Stimulated activated CD4-positive, alpha-beta T cell treated with anti-CD3 and anti-CD28 coated beads, Interleukin-4, amount 100 ng/mL, for 1 hour (primary cell): Measurements from ENCODE around the gene MRPS27.

ENCODE experiments used
- DNase-seq: peaks from one replicate; pipeline ENCODE4 v3.0.0-alpha.2; 2020

The MRPS27 gene

GRCh38 chr5:72255670-72256069 is 64.4 kb downstream of the MRPS27 start:
- DNase-seq, result no peak

- no peak for DNase-seq
Measured at GRCh38 chr5:72255237-72255636, 64.8 kb downstream of the MRPS27 start.

DNA sequence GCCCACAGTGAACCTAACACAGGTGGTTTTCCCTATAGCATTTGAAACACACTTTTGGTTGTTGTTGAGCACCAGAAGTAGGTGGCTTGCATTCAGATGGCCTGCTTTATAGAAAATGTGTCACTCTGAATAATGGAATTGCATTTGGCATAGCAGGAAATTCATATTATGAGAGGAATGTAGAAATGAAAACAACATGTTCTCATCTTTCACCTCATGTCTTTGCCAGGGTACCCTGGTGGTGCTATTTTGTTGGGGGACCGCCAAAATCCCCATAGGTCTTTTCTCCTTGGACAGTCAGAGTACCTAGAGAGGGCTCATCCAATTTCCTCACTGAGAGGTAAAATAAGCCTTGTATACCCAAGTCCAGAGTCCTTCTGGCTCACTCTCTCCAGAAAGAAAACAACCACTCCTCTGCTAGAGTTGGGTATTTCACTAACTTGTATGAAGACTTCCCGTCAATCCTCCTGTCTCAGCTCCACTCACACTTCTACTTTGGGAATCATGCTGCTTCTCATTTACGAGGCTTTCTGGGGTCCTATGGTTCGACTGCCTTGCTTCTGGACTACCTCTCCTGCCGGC is 67.4 kb downstream of the MRPS27 start:
- DNase-seq, result no peak

DNA sequence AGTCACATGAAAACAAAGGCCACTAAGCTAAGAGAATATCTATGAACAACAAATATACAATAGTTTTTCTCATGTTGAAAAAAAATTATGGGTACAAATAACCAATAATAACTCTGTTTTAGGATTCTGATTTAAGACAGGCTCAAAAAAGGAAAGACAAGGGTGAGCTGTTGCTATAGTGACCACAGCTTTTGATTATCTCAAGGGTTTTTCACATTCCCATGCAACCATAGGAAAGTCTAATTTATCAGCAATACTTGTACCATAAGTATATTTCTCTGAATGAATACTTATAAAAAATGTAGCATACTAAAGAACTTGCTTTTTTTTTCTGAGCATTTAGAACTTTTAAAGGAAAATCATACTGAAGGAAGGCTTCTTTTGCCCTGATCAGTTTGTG is 68.0 kb downstream of the MRPS27 start:
- DNase-seq, result no peak

DNA sequence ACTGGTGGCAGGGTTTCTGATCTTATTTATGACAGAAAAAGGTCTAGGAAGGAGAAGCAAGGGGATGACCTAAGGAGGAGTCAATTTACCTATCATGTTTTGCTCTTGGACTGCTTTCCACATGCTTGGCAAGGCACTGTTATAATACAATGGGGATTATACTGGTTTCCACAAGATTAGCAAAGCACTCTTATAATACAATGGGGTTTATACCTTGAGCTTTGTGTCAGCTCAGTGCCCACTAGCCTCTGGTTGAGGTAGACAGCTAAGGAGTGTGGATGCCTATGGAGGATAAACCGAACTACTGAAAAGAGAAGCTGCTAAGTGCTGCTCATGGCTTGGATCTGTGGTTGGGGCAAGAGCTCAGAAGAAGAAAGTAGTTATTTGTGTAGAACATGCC is 68.7 kb downstream of the MRPS27 start:
- DNase-seq, result no peak

- no peak for DNase-seq
Measured at GRCh38 chr5:72248410-72248981, 71.5 kb downstream of the MRPS27 start.

DNA sequence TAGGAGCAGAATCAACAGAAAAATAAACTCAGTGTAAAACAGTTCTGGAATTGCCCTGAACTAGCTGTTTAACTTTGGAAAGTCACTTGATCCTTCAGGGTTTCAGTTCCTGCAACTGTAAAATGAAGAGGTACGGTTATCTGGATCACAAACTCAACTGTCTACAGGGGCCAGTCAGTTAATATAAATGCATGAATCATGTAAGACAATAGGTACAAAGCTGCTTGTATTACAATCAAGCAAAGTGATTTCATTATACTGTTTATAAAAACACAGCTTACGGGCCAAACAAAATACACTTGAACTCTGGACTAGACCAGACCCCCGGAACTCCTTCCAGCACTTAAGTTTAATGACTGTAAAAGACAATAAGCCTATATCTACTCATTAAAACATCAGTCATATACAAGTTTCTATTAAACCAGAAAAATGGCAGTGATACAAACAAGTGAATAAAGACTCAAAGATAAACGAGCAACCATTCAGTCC is 73.0 kb downstream of the MRPS27 start:
- no peak for DNase-seq

GRCh38 chr5:72245951-72246532 is 74.0 kb downstream of the MRPS27 start:
- no peak for DNase-seq

DNA sequence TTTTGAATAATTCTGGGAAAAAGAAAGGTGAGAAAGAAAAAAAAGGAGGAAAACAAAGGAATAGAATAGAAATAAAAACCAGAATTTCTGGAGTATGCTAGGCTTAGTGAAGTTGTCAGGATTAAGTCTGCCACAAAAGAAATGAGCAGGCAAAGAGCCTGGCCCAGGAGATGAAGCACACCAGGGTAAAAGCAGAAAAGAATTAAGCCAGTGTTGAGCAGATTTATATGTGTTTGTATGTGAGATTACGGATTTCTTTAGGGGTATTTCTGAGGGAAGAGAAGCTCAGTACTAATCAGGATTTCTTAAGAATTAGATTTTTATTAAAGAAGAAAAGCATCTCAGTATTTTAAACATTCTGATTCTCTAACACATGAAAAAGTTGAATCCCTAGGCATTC is 74.5 kb downstream of the MRPS27 start:
- no peak for DNase-seq

GRCh38 chr5:72244862-72245371 is 75.1 kb downstream of the MRPS27 start:
- no peak for DNase-seq

GRCh38 chr5:72243706-72244105 is 76.3 kb downstream of the MRPS27 start:
- DNase-seq, result no peak

DNA sequence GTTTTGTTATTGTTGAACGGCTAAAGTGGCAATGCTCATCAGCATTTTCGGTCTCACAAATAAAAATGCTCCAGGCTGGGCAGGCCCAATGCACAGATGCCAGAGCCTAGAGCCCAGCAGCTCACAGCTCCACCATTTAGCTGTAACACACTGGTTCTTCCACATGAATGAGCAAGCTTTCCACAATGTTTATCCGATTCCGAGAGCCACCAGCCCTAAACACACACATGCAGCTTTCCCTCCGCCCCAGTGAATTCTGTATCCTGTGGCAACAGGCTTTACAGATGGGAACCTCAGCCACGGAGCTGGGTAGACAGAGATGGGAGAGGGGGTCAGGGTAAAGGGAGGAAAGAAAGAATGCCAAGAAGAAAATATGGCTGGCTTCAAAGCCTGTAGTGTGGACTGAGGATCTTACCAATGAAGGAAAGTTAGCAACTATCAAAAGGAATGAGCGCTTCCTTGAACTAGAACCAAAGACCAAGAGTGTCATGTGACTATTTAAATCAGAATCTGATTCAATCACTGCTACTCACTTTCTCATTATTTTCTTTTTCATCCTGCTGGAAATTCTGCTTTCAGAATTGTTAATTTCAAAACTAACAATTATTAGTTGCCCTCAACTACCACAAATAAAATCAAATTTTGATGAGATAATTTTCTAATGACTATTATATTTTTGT is 77.1 kb downstream of the MRPS27 start:
- no peak for DNase-seq

- no peak for DNase-seq
Measured at GRCh38 chr5:72241346-72242003, 78.6 kb downstream of the MRPS27 start.

- DNase-seq, result no peak
Measured at GRCh38 chr5:72238712-72239445, 81.2 kb downstream of the MRPS27 start.

DNA sequence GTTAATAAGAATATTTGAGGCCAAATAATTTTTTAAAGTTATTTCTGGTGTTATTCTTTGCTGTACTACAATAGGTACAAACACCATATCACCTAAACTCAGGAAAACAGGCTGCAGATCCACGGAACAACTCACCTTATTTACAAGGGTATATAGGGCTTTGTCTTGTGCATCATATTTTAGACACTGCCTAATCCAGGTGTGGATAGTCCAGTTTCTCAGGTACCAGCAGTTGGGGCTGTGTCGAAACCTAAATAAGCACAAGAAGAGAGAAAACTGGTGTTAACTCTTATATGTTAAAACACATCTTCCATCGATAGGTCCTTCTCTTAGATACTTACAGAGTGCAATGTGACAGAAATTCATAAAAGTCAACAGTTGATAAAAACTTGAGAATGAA is 82.2 kb downstream of the MRPS27 start:
- no peak for DNase-seq

- no peak for DNase-seq
Measured at GRCh38 chr5:72237415-72237814, 82.6 kb downstream of the MRPS27 start.

- no peak for DNase-seq
Measured at GRCh38 chr5:72235725-72236124, 84.3 kb downstream of the MRPS27 start.

DNA sequence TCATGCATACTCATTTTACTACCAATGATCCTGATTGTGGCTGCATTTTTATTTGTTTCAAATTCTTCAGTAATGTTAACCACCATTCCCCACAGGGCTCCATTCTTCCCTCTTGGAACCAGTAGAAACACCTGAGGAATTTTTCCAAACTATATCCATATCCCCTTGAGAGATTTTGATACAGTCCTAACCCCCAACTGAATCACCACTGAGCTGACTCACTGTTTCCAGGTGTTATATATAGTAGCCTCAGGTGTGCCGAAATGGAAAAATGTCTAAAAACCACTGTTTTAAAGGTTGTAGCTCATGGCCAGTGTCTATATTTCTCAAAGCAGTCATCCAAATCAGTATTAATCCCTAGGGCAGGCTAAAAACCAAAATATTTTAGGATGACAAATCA is 85.2 kb downstream of the MRPS27 start:
- no peak for DNase-seq

- DNase-seq, result no peak
Measured at GRCh38 chr5:72234265-72234700, 85.8 kb downstream of the MRPS27 start.

GRCh38 chr5:72233835-72234234 is 86.2 kb downstream of the MRPS27 start:
- DNase-seq, result no peak

DNA sequence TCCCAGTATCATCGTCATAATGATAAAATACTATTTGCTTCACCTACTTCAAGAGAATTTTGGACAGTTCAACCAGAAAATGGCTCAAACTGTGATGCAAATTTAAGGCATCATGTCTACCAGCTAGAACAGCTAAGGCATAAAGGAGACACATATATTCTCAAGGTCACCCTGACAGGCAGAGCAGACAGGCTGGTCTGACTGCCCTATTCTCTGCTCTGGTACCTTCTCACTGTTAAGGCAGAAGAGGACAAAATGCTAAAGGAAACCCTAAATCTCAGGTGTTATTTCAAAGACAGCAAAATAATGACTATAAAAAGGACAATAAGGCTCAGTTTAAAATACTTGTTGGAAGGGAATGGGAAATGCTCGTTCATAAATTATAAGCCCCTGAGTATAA is 87.2 kb downstream of the MRPS27 start:
- no peak for DNase-seq

DNA sequence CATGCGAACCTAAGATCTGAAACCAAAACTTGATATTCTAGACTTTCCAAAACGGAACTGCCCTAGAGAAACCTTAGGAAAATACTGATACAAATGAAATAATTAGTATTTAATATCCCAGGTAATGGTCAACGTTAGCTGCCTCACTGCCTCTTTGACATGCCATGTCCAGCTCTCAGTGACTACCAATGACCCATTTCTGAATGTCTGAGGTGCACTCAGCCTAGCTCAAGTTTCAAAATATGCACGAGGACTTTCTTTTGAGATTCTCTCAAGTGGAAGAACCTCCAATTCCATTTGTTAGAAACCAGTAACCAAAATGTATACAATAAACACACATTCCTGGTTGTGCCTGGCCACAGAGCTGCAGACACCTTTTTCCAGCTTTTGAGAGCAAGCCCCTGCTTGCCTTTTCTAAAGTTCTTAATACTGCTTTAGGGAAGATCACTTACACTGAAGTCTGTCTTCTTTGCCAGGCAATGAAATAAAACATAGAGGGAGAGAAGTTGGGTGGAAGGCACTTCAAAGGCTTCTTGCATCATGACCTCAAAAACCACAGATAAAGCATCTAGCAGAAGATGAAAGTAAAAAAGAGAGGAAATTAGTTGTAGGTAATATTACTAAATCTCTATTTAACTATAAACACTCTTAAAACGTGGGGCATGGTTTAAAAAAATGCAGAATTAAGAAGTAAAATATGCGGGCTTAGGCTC is 87.9 kb downstream of the MRPS27 start:
- DNase-seq, result no peak
